ENCODE measurements around the gene MBD1. TPM values are rescaled to one million over a fixed set of nuclear protein-coding genes. Genes with fewer than 3 reads are reported as not detected.
"Not testable (repeated sequence)": the region's sequence is repeated elsewhere in the genome, so short reads cannot be mapped to it uniquely, and the experiment has no call there.

The MBD1 gene
- total RNA-seq, 4 donors from 2014 or later: 113 to 140 (median 122) TPM

DNA sequence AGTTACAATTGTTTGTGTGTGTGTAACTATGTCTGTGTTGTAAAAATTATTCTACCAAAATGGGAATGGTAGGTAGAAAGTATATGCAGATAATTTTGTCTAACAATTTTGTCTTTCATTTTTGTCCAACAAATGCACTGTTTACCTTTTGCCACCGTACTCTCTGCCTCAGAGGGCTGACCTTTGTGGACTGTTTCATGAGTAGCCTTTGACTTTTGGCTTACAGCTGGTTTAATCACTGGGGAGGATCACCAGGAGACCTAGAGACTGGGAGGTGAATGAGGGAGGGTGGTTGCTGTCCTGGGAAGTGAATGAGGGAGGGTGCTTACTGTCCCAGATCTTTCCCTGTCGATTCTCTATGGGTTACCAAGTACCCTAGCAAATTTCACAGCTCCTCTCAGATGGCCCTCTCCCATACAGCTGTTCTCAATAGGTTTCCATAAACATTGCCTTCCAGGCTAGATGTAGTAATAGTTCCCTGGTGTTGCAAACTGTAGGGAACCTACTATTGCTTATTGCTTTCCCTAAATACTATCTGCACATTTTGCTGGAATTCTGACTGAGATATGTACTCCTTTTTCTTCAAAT lies 32.6 kb upstream of the MBD1 start:
- intact Hi-C loops (cut with DNase I; ENCODE audit: low total_unique reads): no loop called here
- H3K4me3 ChIP-seq (ENCODE audit: low read depth, poor library complexity, severe bottlenecking): no peak overlapping the region
- TF ChIP-seq, protein P1, sequence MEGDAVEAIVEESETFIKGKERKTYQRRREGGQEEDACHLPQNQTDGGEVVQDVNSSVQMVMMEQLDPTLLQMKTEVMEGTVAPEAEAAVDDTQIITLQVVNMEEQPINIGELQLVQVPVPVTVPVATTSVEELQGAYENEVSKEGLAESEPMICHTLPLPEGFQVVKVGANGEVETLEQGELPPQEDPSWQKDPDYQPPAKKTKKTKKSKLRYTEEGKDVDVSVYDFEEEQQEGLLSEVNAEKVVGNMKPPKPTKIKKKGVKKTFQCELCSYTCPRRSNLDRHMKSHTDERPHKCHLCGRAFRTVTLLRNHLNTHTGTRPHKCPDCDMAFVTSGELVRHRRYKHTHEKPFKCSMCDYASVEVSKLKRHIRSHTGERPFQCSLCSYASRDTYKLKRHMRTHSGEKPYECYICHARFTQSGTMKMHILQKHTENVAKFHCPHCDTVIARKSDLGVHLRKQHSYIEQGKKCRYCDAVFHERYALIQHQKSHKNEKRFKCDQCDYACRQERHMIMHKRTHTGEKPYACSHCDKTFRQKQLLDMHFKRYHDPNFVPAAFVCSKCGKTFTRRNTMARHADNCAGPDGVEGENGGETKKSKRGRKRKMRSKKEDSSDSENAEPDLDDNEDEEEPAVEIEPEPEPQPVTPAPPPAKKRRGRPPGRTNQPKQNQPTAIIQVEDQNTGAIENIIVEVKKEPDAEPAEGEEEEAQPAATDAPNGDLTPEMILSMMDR (IDR thresholded peaks at IDR 0.05): no peak
- no peak for TF ChIP-seq POLR2A (IDR thresholded peaks at IDR 0.05)
- 53 to 61% methylated on average over 2 of the region's 2 CpGs for WGBS, 2 donors
- no peak for DNase-seq (ENCODE audit: low spot score in 2 of 2)

DNA sequence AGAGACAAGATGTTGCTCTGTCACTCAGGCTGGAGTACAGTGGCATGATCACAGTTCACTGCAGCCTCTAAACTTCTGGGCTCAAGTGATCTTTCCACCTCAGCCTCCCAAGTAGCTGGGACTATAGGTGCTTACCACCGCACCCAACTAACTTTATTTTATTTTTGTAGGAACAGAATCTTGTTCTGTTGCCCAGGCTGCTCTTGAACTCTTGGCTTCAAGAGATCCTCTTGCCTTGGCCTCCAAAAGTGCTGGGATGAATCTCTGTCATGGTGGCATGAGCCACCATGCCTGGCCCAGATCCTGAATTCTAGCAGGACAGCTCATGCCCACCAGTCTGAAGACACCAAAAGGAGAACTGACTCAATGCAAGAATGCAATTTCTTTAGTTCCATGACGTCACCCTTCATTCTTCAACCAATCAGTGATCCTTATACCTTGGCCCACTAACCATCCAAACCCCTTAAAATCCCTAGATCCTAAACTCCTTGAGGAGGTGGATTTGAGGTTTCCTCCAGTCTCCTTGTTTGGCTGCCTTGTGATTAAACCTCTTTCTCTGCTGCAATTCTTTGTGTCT lies 31.8 kb upstream of the MBD1 start:
- DNase-seq (ENCODE audit: low spot score in 2 of 2): no peak
- no peak overlapping the region for H3K4me3 ChIP-seq (ENCODE audit: low read depth, poor library complexity, severe bottlenecking)
- intact Hi-C loops (cut with DNase I; ENCODE audit: low total_unique reads): no loop called here
- WGBS, 2 donors: 88 to 89% methylated on average over 2 of the region's 2 CpGs
- TF ChIP-seq POLR2A (IDR thresholded peaks at IDR 0.05): no peak
- TF ChIP-seq, protein P1 (IDR thresholded peaks at IDR 0.05): no peak

DNA sequence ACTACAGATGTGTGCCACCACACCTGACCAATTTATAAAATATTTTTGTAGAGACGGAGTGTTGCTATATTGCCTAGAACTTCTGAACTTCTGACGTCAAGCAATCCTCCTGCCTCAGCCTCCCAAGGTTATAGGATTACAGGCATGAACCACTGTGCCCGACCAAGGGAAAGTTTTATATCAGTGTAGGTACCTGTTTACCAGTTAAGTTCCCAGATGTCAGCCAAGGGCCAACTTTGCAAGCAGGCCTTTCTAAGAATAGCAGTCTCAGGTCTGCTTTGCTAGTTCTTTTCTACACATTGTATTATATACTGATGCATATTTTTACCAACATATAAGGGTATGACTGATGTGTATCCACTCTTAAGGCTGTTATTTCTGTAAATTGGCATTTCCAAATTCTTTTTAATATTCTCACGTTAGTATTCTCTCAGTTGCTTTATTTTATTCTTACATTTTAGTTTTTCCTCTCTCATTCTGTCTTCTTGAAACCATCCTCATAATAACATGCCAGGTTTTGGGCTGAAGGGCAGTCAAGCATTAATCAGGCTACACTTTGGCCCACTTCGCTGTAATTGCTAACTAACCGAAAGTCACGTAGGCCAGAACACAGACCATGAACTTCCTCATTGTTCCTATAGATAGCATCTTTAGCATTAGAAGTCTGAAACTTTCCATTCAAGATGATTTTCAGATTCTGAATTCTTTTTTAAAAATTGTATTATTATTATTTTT lies 31.1 kb upstream of the MBD1 start:
- no peak overlapping the region for H3K4me3 ChIP-seq (ENCODE audit: low read depth, poor library complexity, severe bottlenecking)
- WGBS, 2 donors: 86 to 89% methylated on average over 7 of the region's 7 CpGs
- DNase-seq (ENCODE audit: low spot score in 2 of 2): no peak
- TF ChIP-seq POLR2A (IDR thresholded peaks at IDR 0.05): no peak
- TF ChIP-seq, protein P1 (IDR thresholded peaks at IDR 0.05): no peak
- intact Hi-C loops (cut with DNase I; ENCODE audit: low total_unique reads): no loop called here

DNA sequence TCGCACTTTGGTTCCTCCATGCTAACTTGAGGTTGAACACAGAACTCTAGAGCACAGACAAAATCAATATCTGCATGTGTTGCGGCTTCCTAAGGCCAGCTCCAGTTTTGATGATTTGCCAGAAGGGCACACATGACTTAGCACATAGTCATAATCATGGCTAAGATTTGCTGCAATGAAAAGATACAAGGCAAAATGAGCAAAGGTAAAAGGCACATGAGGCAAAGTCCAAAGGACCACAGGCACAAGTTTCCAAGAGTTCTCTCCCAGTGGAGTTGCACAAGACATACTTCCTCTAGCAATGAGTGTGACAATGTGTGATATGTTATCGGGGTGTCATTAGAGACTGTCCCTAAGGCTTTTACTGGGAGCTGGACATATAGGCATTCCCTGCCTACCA lies 30.3 kb upstream of the MBD1 start:
- no peak for TF ChIP-seq POLR2A (IDR thresholded peaks at IDR 0.05)
- TF ChIP-seq, protein P1 (IDR thresholded peaks at IDR 0.05): no peak
- H3K4me3 ChIP-seq (ENCODE audit: low read depth, poor library complexity, severe bottlenecking): no peak overlapping the region
- DNase-seq (ENCODE audit: low spot score in 2 of 2): no peak
- WGBS, 2 donors: 87 to 92% methylated on average over 3 of the region's 3 CpGs
- intact Hi-C loops (cut with DNase I; ENCODE audit: low total_unique reads): no loop called here

DNA sequence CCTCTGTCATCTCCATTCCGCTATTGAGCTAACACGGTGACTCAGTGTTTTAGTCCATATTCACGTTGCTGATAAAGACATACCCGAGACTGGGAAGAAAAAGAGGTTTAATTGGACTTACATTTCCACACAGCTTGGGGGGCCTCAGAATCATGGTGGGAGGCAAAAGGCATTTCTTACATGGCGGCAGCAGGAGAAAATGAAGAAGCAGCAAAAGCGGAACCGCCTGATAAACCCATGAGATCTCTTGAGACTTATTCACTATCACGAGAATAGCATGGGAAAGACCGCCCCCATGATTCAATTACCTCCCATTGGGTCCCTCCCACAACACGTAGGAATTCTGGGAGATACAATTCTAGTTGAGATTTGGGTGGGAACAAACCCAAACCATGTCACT lies 28.8 kb upstream of the MBD1 start:
- no peak for DNase-seq (ENCODE audit: low spot score in 2 of 2)
- WGBS, 2 donors: 84 to 85% methylated on average over 10 of the region's 10 CpGs
- intact Hi-C loops (cut with DNase I; ENCODE audit: low total_unique reads): no loop called here
- H3K4me3 ChIP-seq (ENCODE audit: low read depth, poor library complexity, severe bottlenecking): no peak overlapping the region
- TF ChIP-seq, protein P1 (IDR thresholded peaks at IDR 0.05): no peak
- TF ChIP-seq POLR2A (IDR thresholded peaks at IDR 0.05): no peak

DNA sequence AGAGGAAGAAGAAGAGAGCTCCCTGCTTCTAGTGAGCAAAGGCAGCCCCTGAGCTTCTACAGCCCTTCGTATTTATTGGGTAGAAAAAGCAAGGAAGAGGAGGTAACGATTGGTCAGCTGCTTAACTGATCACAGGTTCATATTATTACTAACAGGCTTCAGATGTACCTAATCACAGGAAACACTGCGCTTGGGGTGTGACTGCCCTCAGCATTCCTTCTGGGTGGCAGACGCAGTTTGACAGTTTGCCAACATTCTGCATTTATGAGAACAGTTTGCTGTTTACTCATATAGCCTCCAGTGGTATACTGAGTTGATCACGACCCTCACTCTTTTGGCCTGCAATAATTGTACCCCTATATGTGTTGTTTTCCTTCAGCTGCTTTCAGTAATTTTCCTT lies 27.5 kb upstream of the MBD1 start:
- H3K4me3 ChIP-seq (ENCODE audit: low read depth, poor library complexity, severe bottlenecking); intact Hi-C loops (cut with DNase I; ENCODE audit: low total_unique reads); DNase-seq (ENCODE audit: low spot score in 2 of 2): not testable (repeated sequence)
- 53 to 61% methylated on average over 5 of the region's 5 CpGs for WGBS, 2 donors

All from lower leg skin (tissue), 4 donors.